Central memory CD8-positive, alpha-beta T cell (primary cell): ENCODE results near the gene SERTAD2.
A peak's percentile ranks its signal among the peaks of the same experiment; 100 is the strongest.

ENCODE experiments used
- ATAC-seq: fragments of 150-1000 bp; cut with Tn5 transposase; replicated peaks from 2 replicates; pipeline ENCODE4 v1.10.0; 2022; ENCODE audit warnings: mild to moderate bottlenecking, moderate FRiP score, moderate number of reproducible peaks; ENCODE audit not compliant: poor library complexity, severe bottlenecking; ENCODE audit errors: extremely low read depth
- DNase-seq, 2 donors: peaks; one replicate each; pipeline ENCODE4 v3.0.0; 2021; ENCODE audit warnings: low spot score in 2 of 2
- H3K27ac Mint-ChIP-seq: one replicate; pipeline ENCODE4 v1.8.0; 2022; ENCODE audit warnings: low read depth, mild to moderate bottlenecking, moderate library complexity, mixed read lengths
- H3K27me3 Mint-ChIP-seq: one replicate; pipeline ENCODE4 v1.8.0; 2022; ENCODE audit warnings: mixed read lengths
- H3K36me3 Mint-ChIP-seq: one replicate; pipeline ENCODE4 v1.8.0; 2022; ENCODE audit warnings: mild to moderate bottlenecking, moderate library complexity, mixed read lengths; ENCODE audit not compliant: insufficient read depth
- H3K4me1 Mint-ChIP-seq: one replicate; pipeline ENCODE4 v1.8.0; 2022; ENCODE audit warnings: mixed read lengths
- H3K4me3 Mint-ChIP-seq: one replicate; pipeline ENCODE4 v1.8.0; 2022; ENCODE audit warnings: mild to moderate bottlenecking, moderate library complexity, mixed read lengths
- H3K9me3 Mint-ChIP-seq: one replicate; pipeline ENCODE4 v1.8.0; 2022; ENCODE audit warnings: mixed read lengths

The SERTAD2 gene, protein sequence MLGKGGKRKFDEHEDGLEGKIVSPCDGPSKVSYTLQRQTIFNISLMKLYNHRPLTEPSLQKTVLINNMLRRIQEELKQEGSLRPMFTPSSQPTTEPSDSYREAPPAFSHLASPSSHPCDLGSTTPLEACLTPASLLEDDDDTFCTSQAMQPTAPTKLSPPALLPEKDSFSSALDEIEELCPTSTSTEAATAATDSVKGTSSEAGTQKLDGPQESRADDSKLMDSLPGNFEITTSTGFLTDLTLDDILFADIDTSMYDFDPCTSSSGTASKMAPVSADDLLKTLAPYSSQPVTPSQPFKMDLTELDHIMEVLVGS

DNA sequence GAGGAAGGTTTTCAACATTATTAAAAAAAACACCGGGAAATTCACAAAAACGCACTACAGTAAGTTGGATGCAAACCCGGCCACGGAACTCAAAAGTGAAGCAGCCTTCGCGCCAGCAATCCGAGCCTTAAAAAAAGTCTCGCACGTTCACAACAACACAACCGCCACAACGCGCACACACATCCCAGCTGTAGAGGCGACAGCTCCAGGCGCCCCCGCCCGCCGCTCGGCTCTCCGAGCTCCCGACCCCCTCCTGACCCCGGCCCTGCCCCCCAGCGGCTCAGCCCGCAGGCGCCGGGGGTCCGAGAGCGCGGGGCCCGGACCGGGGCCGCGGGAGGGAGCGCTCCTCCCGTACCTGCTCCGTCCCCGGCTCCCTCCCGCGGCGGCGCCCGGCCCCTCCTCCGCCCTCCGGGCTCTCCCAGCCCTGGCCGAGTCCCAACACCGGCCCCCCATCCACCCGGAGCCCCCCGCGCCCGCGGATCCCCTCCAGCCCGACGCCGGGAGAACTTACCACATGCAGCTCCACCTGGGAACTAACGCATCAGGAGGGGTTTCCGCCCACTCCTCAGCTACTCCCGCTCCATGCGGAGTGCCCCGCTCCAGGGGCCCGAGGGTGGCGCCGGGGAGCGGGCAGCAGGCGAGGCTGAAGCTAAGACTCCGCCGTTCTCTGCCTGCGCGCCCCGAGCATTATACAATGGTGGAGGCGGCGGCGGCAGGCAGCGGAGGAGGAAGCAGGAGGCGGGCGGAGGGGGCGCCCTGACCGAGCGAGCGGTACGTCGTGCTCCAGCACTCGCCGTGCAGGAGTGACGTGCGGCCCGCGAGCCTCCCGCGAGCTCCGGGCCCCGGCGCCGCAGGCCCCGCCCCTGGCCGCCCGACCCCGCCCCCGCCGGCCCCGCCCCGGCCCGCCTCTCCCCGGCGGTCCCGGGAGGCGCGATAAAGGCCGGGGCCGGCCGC is at the start of gene SERTAD2:
SERTAD2 (minus strand) TSS at position 805 of the 954 bp plus-strand sequence. CDS start 17,042 bp downstream, outside the sequence.
- Mint-ChIP-seq H3K4me3 (peak within 1 kb of the TSS; percentile 84), H3K4me1 (peaks cover 41% of the 10 kb centered on the region), H3K36me3 (peaks cover 7% of the 10 kb centered on the region), H3K27ac (peak within 1 kb of the TSS; percentile 84), H3K27me3 (no peaks in the 10 kb centered on the region), H3K9me3 (no peaks in the 10 kb centered on the region)
- ATAC-seq (peak; percentile 87), DNase-seq (peak; percentile 68 to 79)

DNA sequence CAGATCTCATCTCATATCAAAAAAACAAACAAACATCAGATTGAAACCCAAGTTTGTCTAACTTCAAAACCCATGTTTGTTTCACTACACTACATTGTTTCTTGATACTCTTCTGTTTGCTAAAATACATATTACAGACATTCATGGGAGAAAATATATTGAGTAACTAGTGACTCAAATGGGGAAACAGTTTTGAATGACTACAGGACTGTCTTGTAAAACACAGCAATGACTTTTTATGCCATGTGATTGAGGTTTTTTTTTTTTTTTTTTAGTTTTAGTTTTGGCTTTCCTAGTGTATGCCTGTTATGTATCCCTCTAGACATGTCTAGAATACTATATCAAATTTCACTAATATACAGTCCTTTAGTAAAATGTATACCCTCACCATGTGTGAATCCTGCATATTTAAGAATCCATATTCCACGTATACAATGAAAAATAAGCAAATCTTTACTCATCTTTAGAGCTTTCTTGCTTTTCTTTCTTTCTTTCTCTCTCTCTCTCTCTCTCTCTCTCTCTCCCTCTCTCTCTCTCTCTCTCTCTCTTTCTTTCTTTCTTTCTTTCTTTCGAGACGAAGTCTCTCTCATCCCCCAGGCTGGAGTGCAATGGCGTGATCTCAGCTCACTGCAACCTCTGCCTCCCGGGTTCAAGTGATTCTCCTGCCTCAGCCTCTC is 46.6 kb upstream of the SERTAD2 start:
- ATAC-seq (no peak), DNase-seq (no peak)
- H3K4me3 Mint-ChIP-seq = peak overlapping the region; percentile 54
- peak overlapping the region; percentile 56 for H3K27ac Mint-ChIP-seq
- H3K27me3 Mint-ChIP-seq = no peaks in the 10 kb centered on the region
- H3K9me3 Mint-ChIP-seq = no peaks in the 10 kb centered on the region
- H3K36me3 Mint-ChIP-seq = no peaks in the 10 kb centered on the region
- peaks cover 20% of the 10 kb centered on the region for H3K4me1 Mint-ChIP-seq

DNA sequence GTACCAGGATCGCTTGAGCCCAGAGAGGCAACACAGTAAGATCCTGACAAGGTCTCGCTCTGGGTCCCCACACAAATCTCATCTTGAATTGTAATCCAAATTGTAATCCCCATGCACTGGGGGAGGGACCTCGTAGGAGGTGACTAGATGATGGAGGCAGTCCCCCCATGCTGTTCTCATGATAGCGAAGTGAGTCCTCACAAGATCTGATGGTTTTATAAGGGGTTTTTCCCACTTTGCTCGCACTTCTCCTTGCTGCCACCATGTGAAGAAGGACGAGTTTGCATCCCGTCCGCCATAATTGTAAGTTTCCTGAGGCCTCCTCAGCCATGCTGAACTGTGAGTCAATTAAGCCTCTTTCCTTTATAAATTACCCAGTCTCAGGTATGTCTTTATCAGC is 46.0 kb upstream of the SERTAD2 start:
- peaks cover 20% of the 10 kb centered on the region for H3K4me1 Mint-ChIP-seq
- peak overlapping the region; percentile 54 for H3K4me3 Mint-ChIP-seq
- no peaks in the 10 kb centered on the region for H3K36me3 Mint-ChIP-seq
- no peaks in the 10 kb centered on the region for H3K9me3 Mint-ChIP-seq
- H3K27ac Mint-ChIP-seq = peak overlapping the region; percentile 56
- DNase-seq (peak in 1 of 2 donors; percentile 13), ATAC-seq (peak; percentile 59)
- no peaks in the 10 kb centered on the region for H3K27me3 Mint-ChIP-seq

DNA sequence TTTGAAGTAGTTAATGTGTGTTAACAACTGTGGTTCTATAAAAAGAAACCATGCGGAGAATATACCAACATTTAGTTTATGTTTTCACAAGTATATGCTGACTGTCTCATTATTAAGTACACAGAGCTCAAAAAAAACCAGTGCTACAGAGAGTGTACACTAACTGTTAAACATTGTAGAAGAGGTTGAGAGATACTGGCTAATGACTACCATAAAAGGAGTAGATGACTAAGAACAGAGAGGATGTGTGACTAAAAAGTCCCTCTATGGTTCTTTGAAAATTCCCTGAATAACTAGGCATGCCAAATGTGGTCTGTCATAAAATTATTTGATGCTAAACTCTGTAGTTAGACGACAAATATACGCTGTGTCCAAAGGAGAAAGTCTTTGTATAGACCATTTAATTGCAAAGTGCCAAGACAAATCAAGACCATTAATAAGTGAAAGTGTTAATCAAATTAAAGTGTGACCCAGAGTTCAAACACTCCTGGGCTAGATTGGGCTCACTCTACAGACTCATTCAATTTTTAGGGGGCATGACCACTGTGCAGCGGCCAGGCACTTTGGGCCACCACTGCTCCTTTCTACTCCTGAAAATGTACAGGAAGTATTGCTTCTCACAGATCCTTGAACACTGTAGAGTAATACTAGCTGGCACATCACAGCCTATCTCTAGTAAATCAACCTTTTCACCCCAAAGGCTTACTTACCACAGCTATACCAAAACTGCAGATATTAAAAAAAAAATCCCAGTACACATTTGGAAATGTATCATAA is 45.1 kb upstream of the SERTAD2 start:
- DNase-seq (no peak), ATAC-seq (peak; percentile 69)
- Mint-ChIP-seq H3K4me1 (peaks cover 20% of the 10 kb centered on the region), H3K9me3 (no peaks in the 10 kb centered on the region), H3K36me3 (no peaks in the 10 kb centered on the region), H3K27ac (no peak overlapping the region), H3K4me3 (no peak overlapping the region), H3K27me3 (no peaks in the 10 kb centered on the region)

DNA sequence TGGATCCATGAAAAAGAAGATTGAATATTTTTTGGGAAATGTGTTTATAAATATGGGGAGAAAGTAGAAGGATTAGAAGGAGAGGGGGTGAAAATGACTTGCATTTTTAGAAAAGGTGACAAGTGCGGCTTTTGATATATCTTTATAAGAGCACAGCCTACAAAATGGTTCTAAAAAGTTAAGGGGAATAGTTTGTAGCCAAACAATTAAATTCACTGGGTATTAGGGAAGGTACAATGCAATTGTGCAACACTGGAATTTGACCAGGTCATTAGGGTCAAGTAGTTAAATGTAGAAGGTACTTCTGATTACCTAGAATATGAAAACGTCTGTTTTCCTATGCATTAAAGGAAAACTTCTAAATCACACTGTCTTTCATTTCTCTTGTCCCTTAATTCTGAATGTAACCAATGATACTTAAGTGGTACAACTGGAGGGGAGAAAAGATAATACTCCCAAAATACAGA is 44.5 kb upstream of the SERTAD2 start:
- Mint-ChIP-seq H3K27me3 (no peaks in the 10 kb centered on the region), H3K36me3 (no peaks in the 10 kb centered on the region), H3K9me3 (no peaks in the 10 kb centered on the region), H3K4me1 (peaks cover 20% of the 10 kb centered on the region), H3K4me3 (no peak overlapping the region), H3K27ac (no peak overlapping the region)
- ATAC-seq (no peak), DNase-seq (no peak)

DNA sequence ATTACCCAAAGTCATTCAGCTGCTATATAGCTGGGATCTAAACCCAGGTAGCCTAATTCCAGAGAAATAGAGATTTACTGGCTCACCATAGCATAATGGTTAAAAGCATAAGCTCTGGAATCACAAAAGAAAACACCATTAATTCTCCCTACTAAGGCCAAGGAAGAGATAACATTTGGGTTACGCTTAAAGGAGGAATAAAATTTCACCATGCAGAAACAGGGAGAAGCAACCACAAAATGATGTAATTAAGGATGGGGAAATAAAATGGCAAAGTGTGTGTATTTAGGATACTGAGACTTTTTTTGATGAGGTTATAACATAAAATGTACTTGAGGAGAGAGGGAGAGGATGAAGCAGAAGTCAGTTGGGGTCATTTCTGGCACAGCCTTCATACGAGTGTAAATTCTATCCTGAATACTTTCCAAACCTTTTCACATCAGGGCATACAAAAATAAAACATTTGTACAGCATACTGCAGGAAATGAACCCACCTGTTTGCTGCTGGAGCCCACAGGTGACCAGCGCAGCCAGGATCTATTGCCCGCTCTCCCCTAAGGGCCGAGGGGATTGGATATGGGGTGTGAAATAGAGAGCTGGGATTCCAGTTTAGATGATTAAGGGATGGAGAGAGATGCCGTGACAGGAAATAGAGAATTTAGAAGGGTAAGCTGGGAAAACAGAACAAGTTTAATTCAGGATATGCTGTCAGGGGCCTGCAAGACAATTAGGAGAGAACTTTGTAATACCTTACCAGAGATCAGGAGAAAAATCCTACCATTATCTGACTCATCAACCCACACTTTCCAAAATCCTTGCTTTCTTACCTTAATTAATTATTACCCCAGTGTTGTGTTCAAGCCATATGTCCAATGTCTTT is 43.8 kb upstream of the SERTAD2 start:
- DNase-seq (no peak), ATAC-seq (no peak)
- no peak overlapping the region for H3K27ac Mint-ChIP-seq
- H3K9me3 Mint-ChIP-seq = no peaks in the 10 kb centered on the region
- H3K27me3 Mint-ChIP-seq = no peaks in the 10 kb centered on the region
- peaks cover 20% of the 10 kb centered on the region for H3K4me1 Mint-ChIP-seq
- no peaks in the 10 kb centered on the region for H3K36me3 Mint-ChIP-seq
- no peak overlapping the region for H3K4me3 Mint-ChIP-seq

DNA sequence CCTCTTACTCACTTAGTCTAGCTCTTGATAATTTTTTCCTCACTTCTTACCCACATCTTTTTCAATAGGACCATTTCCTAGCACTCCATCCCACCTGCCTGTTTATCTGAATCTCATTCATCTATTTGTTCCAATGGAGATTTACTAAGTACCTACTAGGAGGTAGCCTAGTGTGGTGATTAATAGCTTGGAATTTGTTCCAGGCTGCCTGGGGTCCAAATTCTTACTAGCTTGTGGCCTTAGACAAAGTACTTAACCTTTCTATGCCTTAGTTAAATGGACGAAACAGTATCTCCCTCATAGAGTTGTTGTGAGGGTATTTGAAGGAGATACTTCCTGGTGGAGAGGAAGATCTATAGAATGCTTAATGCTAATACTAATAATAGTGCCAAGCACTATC is 42.9 kb upstream of the SERTAD2 start:
- H3K27ac Mint-ChIP-seq = no peak overlapping the region
- H3K4me3 Mint-ChIP-seq = no peak overlapping the region
- peaks cover 20% of the 10 kb centered on the region for H3K4me1 Mint-ChIP-seq
- DNase-seq (no peak), ATAC-seq (no peak)
- no peaks in the 10 kb centered on the region for H3K36me3 Mint-ChIP-seq
- H3K9me3 Mint-ChIP-seq = no peaks in the 10 kb centered on the region
- no peaks in the 10 kb centered on the region for H3K27me3 Mint-ChIP-seq

DNA sequence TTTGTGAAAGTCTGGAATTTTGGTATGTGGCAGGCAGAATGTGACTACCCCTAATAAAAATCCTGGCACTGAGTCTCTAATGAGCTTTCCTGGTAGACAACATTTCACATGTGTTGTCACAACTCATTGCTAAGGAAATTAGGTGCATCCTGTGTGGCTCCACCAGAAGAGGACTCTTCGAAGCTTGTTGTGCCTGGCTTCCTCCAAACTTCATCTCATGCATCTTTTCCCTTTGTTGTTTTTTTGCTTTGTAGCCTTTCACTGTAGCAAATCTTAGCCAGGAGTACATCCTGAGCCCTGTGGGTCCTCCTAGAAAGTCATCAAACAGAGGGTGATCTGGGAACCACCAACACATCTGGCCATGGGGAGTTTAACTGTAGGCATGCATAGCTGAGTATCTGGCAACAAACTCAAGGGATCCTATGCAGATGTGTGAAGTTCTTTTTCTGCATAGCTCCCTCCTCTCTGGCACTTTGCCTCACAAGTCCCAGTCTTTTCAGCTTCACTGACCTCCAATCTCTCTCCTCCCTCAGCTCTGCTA is 42.1 kb upstream of the SERTAD2 start:
- Mint-ChIP-seq H3K36me3 (no peaks in the 10 kb centered on the region), H3K4me1 (peaks cover 20% of the 10 kb centered on the region), H3K9me3 (no peaks in the 10 kb centered on the region), H3K4me3 (no peak overlapping the region), H3K27me3 (no peaks in the 10 kb centered on the region), H3K27ac (no peak overlapping the region)
- DNase-seq (no peak), ATAC-seq (no peak)

DNA sequence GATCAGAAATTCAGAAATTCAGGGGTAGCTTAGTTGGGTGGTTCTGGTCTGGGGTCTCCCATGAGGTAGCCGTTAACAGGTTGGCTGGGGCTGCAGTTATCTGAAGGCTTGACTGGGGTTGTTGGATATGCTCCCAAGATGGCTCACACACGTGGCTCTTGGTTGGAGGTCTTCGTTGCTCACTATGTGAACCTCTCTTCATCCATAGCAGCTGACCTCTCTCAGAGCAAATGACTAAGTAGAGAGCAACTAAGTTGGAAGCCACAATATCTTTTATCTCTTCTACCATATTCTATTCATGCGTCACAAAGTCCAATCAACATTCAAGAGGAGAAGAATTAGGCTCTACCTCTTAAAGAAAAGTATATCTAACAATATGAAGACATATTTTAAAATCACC is 38.7 kb upstream of the SERTAD2 start:
- Mint-ChIP-seq H3K4me3 (no peak overlapping the region), H3K27me3 (no peaks in the 10 kb centered on the region), H3K27ac (no peak overlapping the region), H3K9me3 (no peaks in the 10 kb centered on the region), H3K36me3 (no peaks in the 10 kb centered on the region), H3K4me1 (no peaks in the 10 kb centered on the region)
- ATAC-seq = no peak
- no peak for DNase-seq

DNA sequence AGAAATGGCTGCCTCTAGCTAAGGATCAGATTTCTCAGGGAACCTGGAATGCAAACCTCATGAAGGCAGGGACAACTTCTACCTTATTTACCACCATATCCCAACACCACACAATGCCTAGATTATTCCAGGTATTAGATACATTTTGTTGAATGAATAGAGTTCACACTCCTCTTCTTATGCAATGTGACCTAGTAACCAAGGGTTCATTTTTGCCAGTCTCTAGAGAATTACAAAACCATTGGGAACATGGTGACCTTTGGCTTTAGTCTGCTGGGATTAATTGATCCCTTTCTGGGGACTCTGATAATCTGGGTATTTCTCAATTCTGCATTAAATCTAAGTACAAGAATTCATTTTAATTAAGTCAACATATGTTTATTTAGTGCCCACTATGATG is 35.2 kb upstream of the SERTAD2 start:
- no peak overlapping the region for H3K27ac Mint-ChIP-seq
- H3K4me3 Mint-ChIP-seq = no peak overlapping the region
- no peaks in the 10 kb centered on the region for H3K27me3 Mint-ChIP-seq
- no peaks in the 10 kb centered on the region for H3K36me3 Mint-ChIP-seq
- no peak for ATAC-seq
- H3K4me1 Mint-ChIP-seq = no peaks in the 10 kb centered on the region
- DNase-seq = no peak
- no peaks in the 10 kb centered on the region for H3K9me3 Mint-ChIP-seq

DNA sequence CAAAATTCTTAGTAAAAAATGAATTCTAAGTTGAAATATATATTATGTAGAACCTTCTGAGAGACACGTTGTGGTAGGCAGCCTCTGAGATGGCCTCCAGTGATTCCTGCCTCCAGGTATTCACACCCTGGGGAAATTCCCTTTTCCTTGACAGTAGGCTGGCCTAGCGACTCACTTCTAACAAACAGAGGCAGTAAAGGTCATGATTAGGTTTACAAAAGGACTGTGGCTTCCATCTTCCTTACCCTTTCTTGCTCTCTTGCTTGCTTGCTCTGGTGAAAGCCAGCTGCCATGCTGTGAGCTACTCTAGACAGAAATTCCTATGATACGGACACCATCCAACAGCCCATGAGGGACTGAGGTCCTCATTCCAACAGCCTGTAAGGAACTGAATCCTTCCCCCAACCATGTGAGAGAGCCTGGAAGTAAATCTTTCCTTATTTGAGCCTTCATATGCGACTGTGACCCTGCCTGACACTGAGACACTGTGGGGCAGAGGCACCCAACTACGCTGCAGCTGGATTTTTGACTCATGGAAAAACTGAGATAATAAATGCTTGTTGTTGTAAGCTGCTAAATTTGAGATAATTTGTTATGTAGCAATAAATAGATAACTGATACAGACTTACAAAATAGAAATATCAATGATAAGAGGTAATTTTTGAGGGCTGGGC is 32.7 kb upstream of the SERTAD2 start:
- Mint-ChIP-seq H3K36me3 (no peaks in the 10 kb centered on the region), H3K27ac (no peak overlapping the region), H3K27me3 (no peaks in the 10 kb centered on the region), H3K9me3 (no peaks in the 10 kb centered on the region), H3K4me1 (no peaks in the 10 kb centered on the region), H3K4me3 (no peak overlapping the region)
- DNase-seq (no peak), ATAC-seq (no peak)
